Measurements from ENCODE around the gene GJD4. TPM values are rescaled to one million over a fixed set of nuclear protein-coding genes. Genes with fewer than 3 reads are reported as not detected.

GJD4 gene
- total RNA-seq, 2 donors from 2014 or later, result 0.15 TPM; not detected in 1

DNA sequence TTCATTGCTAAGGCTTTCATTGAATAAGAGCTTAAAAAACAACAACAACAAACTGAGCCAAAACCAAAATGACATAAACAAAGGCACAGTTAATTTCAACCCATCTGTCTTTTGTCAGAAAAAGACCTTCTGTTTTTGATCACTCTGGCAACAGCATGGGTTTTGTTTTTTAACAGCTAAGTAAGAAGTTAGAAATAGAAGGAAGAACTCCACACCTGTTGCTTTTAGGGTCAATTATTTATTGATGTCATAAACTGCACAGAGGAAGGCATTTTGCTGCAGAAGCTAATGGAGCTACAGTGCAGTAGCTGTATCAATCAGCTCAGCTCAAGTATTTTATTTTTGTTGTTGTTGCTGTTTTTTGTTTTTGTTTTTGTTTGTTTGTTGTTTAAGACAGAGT is 16.3 kb upstream of the GJD4 start:
- ATAC-seq (replicated peaks), result no peak
- H3K9me3 Mint-ChIP-seq, result peaks cover 12% of the 10 kb centered on the region
- no peaks in the 10 kb centered on the region for H3K36me3 Mint-ChIP-seq (ENCODE audit: low read depth)
- H3K4me1 Mint-ChIP-seq, result no peaks in the 10 kb centered on the region
- no peak overlapping the region for H3K27ac Mint-ChIP-seq
- H3K27me3 Mint-ChIP-seq, result peaks cover 4% of the 10 kb centered on the region
- no peak overlapping the region for H3K4me3 Mint-ChIP-seq

- ATAC-seq (replicated peaks), result no peak
- H3K27me3 Mint-ChIP-seq, result peaks cover 4% of the 10 kb centered on the region
- no peak overlapping the region for H3K27ac Mint-ChIP-seq
- no peaks in the 10 kb centered on the region for H3K36me3 Mint-ChIP-seq (ENCODE audit: low read depth)
- H3K9me3 Mint-ChIP-seq, result peaks cover 12% of the 10 kb centered on the region
- no peak overlapping the region for H3K4me3 Mint-ChIP-seq
- H3K4me1 Mint-ChIP-seq, result no peaks in the 10 kb centered on the region
Observed at GRCh38 chr10:35592441-35592840, 12.7 kb upstream of the GJD4 start.

GRCh38 chr10:35594115-35595079 is 10.7 kb upstream of the GJD4 start:
- H3K4me3 Mint-ChIP-seq, result no peak overlapping the region
- peaks cover 12% of the 10 kb centered on the region for H3K9me3 Mint-ChIP-seq
- no peaks in the 10 kb centered on the region for H3K4me1 Mint-ChIP-seq
- peaks cover 4% of the 10 kb centered on the region for H3K27me3 Mint-ChIP-seq
- H3K27ac Mint-ChIP-seq, result no peak overlapping the region
- no peak for ATAC-seq (replicated peaks)
- no peaks in the 10 kb centered on the region for H3K36me3 Mint-ChIP-seq (ENCODE audit: low read depth)

GRCh38 chr10:35595106-35595505 is 10.0 kb upstream of the GJD4 start:
- peaks cover 8% of the 10 kb centered on the region for H3K27me3 Mint-ChIP-seq
- H3K4me1 Mint-ChIP-seq, result no peaks in the 10 kb centered on the region
- no peaks in the 10 kb centered on the region for H3K36me3 Mint-ChIP-seq (ENCODE audit: low read depth)
- no peak overlapping the region for H3K27ac Mint-ChIP-seq
- peaks cover 12% of the 10 kb centered on the region for H3K9me3 Mint-ChIP-seq
- H3K4me3 Mint-ChIP-seq, result no peak overlapping the region
- ATAC-seq (replicated peaks), result no peak

GRCh38 chr10:35598379-35598778 is 6.8 kb upstream of the GJD4 start:
- ATAC-seq (replicated peaks), result no peak
- no peaks in the 10 kb centered on the region for H3K36me3 Mint-ChIP-seq (ENCODE audit: low read depth)
- no peak overlapping the region for H3K4me3 Mint-ChIP-seq

DNA sequence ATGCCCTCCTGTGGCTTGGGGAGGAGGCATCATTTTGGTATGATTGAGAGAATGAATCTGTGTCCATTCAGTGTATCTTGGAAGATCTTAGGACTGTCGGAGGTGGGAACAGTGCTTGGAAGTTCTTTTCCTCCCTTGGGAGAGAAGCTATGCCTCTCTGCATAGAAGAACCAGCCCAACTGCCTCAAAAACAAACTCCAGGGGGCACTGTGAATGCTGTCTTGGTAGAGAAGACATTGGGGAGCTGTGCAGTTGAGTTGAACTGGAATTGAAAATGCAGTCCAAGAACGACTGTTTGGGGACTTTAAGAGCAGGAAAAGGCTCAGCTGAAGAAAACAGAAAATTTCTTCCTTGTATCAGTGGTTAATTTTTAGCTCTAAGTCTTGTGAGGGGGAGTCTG is 4.9 kb upstream of the GJD4 start:
- H3K36me3 Mint-ChIP-seq (ENCODE audit: low read depth), result no peaks in the 10 kb centered on the region
- H3K27me3 Mint-ChIP-seq, result peaks cover 34% of the 10 kb centered on the region
- no peak overlapping the region for H3K27ac Mint-ChIP-seq
- no peak overlapping the region for H3K4me3 Mint-ChIP-seq
- ATAC-seq (replicated peaks), result no peak
- H3K9me3 Mint-ChIP-seq, result no peaks in the 10 kb centered on the region
- no peaks in the 10 kb centered on the region for H3K4me1 Mint-ChIP-seq

More at GRCh38 chr10:35598379-35598778, 6.8 kb upstream of the GJD4 start:
- Mint-ChIP-seq H3K27ac (no peak overlapping the region), H3K4me1 (no peaks in the 10 kb centered on the region), H3K9me3 (no peaks in the 10 kb centered on the region), H3K27me3 (peaks cover 22% of the 10 kb centered on the region)

GRCh38 chr10:35606430-35606829 is 1.3 kb downstream of the GJD4 start:
- no peaks in the 10 kb centered on the region for H3K9me3 Mint-ChIP-seq

DNA sequence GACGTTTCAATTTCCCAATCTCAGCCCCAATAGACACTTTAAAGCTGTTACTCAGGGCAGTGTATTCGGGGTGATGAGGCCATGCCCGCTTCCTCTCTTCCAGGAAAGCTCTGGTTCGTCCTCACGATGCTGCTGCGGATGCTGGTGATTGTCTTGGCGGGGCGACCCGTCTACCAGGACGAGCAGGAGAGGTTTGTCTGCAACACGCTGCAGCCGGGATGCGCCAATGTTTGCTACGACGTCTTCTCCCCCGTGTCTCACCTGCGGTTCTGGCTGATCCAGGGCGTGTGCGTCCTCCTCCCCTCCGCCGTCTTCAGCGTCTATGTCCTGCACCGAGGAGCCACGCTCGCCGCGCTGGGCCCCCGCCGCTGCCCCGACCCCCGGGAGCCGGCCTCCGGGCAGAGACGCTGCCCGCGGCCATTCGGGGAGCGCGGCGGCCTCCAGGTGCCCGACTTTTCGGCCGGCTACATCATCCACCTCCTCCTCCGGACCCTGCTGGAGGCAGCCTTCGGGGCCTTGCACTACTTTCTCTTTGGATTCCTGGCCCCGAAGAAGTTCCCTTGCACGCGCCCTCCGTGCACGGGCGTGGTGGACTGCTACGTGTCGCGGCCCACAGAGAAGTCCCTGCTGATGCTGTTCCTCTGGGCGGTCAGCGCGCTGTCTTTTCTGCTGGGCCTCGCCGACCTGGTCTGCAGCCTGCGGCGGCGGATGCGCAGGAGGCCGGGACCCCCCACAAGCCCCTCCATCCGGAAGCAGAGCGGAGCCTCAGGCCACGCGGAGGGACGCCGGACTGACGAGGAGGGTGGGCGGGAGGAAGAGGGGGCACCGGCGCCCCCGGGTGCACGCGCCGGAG is 2.6 kb downstream of the GJD4 start:
- H3K4me1 Mint-ChIP-seq, result peaks cover 6% of the 10 kb centered on the region
- H3K27me3 Mint-ChIP-seq, result peaks cover 45% of the 10 kb centered on the region
- no peak overlapping the region for H3K27ac Mint-ChIP-seq
- no peaks in the 10 kb centered on the region for H3K9me3 Mint-ChIP-seq
- peak; percentile 52 for ATAC-seq (replicated peaks)
- peak overlapping the region; percentile 68 for H3K4me3 Mint-ChIP-seq
- no peaks in the 10 kb centered on the region for H3K36me3 Mint-ChIP-seq (ENCODE audit: low read depth)

More at GRCh38 chr10:35606430-35606829, 1.3 kb downstream of the GJD4 start:
- H3K27me3 Mint-ChIP-seq, result peaks cover 40% of the 10 kb centered on the region
- peaks cover 6% of the 10 kb centered on the region for H3K4me1 Mint-ChIP-seq
- H3K4me3 Mint-ChIP-seq, result no peak overlapping the region
- ATAC-seq (replicated peaks), result no peak
- H3K36me3 Mint-ChIP-seq (ENCODE audit: low read depth), result no peaks in the 10 kb centered on the region
- no peak overlapping the region for H3K27ac Mint-ChIP-seq

DNA sequence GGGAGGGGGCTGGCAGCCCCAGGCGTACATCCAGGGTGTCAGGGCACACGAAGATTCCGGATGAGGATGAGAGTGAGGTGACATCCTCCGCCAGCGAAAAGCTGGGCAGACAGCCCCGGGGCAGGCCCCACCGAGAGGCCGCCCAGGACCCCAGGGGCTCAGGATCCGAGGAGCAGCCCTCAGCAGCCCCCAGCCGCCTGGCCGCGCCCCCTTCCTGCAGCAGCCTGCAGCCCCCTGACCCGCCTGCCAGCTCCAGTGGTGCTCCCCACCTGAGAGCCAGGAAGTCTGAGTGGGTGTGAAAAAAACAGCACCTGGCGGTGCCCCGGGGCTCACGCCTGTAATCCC is 3.2 kb downstream of the GJD4 start:
- Mint-ChIP-seq H3K9me3 (no peaks in the 10 kb centered on the region), H3K36me3 (ENCODE audit: low read depth) (no peaks in the 10 kb centered on the region), H3K4me3 (peak overlapping the region; percentile 68), H3K4me1 (peaks cover 6% of the 10 kb centered on the region), H3K27ac (no peak overlapping the region), H3K27me3 (peaks cover 41% of the 10 kb centered on the region)
- ATAC-seq (replicated peaks), result no peak

- no peak overlapping the region for H3K4me3 Mint-ChIP-seq
- H3K9me3 Mint-ChIP-seq, result no peaks in the 10 kb centered on the region
- H3K36me3 Mint-ChIP-seq (ENCODE audit: low read depth), result no peaks in the 10 kb centered on the region
- peaks cover 6% of the 10 kb centered on the region for H3K4me1 Mint-ChIP-seq
- ATAC-seq (replicated peaks), result no peak
- peaks cover 30% of the 10 kb centered on the region for H3K27me3 Mint-ChIP-seq
- H3K27ac Mint-ChIP-seq, result no peak overlapping the region
Observed at GRCh38 chr10:35611750-35612149, 6.6 kb downstream of the GJD4 start.

DNA sequence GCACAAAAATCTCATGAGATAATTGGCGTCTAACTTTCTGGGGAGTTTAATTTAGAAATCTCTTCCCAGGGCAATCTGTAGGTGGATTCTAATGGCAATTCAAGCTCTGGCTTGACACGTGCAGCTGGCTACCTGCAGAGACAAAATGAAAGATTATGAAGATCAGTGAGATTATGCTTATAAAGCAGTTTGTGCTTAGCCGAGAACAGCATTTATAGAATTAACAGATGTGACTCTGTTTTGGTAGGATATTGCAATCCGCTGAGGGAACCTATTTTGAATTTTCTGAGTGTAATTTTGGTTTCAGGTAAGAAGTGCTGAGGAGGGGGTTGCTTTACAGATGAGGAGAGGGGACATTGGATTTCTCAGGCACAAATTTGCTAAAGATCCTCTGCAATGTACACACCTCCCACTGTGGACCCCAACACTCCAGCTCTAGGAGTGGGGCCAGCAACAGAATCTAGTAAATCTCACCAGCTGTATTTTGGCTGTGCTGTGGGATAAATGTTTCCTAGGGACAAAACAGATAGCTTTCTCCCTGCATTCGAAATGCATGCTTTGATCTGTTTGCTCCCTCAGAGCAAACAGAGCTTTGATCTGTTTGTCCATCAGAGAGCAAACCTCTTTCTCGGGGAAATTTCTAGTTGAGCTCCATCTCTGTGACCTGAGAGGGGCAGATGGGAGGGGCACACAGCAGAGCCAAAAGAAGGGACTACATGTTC is 7.4 kb downstream of the GJD4 start:
- Mint-ChIP-seq H3K27me3 (peaks cover 24% of the 10 kb centered on the region), H3K4me3 (no peak overlapping the region), H3K4me1 (peaks cover under 1% of the 10 kb centered on the region), H3K27ac (no peak overlapping the region), H3K9me3 (no peaks in the 10 kb centered on the region), H3K36me3 (ENCODE audit: low read depth) (no peaks in the 10 kb centered on the region)
- no peak for ATAC-seq (replicated peaks)

GRCh38 chr10:35613107-35613440 is 7.9 kb downstream of the GJD4 start:
- no peaks in the 10 kb centered on the region for H3K36me3 Mint-ChIP-seq (ENCODE audit: low read depth)
- no peak overlapping the region for H3K4me3 Mint-ChIP-seq
- H3K27ac Mint-ChIP-seq, result no peak overlapping the region
- peaks cover 24% of the 10 kb centered on the region for H3K27me3 Mint-ChIP-seq
- ATAC-seq (replicated peaks), result no peak
- H3K4me1 Mint-ChIP-seq, result no peaks in the 10 kb centered on the region
- no peaks in the 10 kb centered on the region for H3K9me3 Mint-ChIP-seq

- no peak overlapping the region for H3K4me3 Mint-ChIP-seq
- no peaks in the 10 kb centered on the region for H3K4me1 Mint-ChIP-seq
- H3K9me3 Mint-ChIP-seq, result no peaks in the 10 kb centered on the region
- H3K27ac Mint-ChIP-seq, result no peak overlapping the region
- H3K27me3 Mint-ChIP-seq, result peaks cover 24% of the 10 kb centered on the region
- H3K36me3 Mint-ChIP-seq (ENCODE audit: low read depth), result no peaks in the 10 kb centered on the region
- no peak for ATAC-seq (replicated peaks)
Observed at GRCh38 chr10:35613597-35614226, 8.6 kb downstream of the GJD4 start.

- Mint-ChIP-seq H3K27me3 (peaks cover 24% of the 10 kb centered on the region), H3K27ac (no peak overlapping the region), H3K9me3 (no peaks in the 10 kb centered on the region), H3K4me1 (no peaks in the 10 kb centered on the region), H3K36me3 (ENCODE audit: low read depth) (no peaks in the 10 kb centered on the region), H3K4me3 (no peak overlapping the region)
- no peak for ATAC-seq (replicated peaks)
Observed at GRCh38 chr10:35614312-35614711, 9.2 kb downstream of the GJD4 start.
